Measurements from ENCODE around the gene CEP72. TPM values are rescaled to one million over a fixed set of nuclear protein-coding genes. Genes with fewer than 3 reads are reported as not detected.

CEP72 gene
- total RNA-seq, 1 donor from 2014 or later: 6.8 TPM

GRCh38 chr5:659496-660263 lies 47.5 kb downstream of the CEP72 start:
- peaks cover 10% of the 10 kb centered on the region for H3K36me3 ChIP-seq (ENCODE audit: control insufficient read depth, insufficient read depth, low read length)
- no peak overlapping the region for H3K4me3 ChIP-seq (ENCODE audit: low read depth, low read length)
- DNase-seq (ENCODE audit: low read depth): no peak
- FAIRE-seq: no peak
- TF ChIP-seq, protein P1, sequence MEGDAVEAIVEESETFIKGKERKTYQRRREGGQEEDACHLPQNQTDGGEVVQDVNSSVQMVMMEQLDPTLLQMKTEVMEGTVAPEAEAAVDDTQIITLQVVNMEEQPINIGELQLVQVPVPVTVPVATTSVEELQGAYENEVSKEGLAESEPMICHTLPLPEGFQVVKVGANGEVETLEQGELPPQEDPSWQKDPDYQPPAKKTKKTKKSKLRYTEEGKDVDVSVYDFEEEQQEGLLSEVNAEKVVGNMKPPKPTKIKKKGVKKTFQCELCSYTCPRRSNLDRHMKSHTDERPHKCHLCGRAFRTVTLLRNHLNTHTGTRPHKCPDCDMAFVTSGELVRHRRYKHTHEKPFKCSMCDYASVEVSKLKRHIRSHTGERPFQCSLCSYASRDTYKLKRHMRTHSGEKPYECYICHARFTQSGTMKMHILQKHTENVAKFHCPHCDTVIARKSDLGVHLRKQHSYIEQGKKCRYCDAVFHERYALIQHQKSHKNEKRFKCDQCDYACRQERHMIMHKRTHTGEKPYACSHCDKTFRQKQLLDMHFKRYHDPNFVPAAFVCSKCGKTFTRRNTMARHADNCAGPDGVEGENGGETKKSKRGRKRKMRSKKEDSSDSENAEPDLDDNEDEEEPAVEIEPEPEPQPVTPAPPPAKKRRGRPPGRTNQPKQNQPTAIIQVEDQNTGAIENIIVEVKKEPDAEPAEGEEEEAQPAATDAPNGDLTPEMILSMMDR (IDR thresholded peaks at IDR 0.05; ENCODE audit: insufficient read depth, low read length, severe bottlenecking): no peak
- H3K27me3 ChIP-seq (ENCODE audit: control insufficient read depth, insufficient read depth, low read length): no peaks in the 10 kb centered on the region

DNA sequence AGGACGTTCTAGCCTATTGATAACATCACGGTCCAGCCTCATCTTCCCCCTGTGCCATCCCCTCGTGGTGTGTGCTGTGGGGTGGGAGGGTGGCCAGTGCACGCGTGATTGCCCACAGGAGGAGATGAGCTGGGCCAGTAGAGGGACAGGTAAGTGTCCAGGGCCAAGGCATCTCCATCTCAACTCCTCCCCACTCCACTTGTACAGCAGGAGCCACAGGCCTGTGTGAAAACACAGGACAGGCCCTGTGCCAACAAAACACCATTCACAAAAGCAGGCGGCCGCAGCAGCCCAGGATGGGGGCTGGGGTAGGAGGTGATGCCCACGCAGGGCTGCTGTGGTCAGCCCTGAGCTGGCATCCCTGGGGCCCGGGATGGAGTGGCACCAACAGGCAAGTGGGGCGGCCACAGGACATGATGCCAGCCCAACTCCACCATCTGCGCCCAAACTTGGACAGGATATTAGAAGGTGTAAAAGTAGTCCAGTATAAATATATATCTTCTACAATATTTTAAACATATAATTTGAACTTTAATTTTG lies 48.4 kb downstream of the CEP72 start:
- DNase-seq (ENCODE audit: low read depth) (no peak), FAIRE-seq (no peak)
- Histone ChIP-seq H3K27me3 (ENCODE audit: control insufficient read depth, insufficient read depth, low read length) (no peaks in the 10 kb centered on the region), H3K4me3 (ENCODE audit: low read depth, low read length) (no peak overlapping the region), H3K36me3 (ENCODE audit: control insufficient read depth, insufficient read depth, low read length) (peaks cover 10% of the 10 kb centered on the region)
- TF ChIP-seq, protein P1 (IDR thresholded peaks at IDR 0.05; ENCODE audit: insufficient read depth, low read length, severe bottlenecking): no peak

GRCh38 chr5:661891-662750 lies 50.0 kb downstream of the CEP72 start:
- DNase-seq (ENCODE audit: low read depth): no peak
- Histone ChIP-seq H3K4me3 (ENCODE audit: low read depth, low read length) (no peak overlapping the region), H3K27me3 (ENCODE audit: control insufficient read depth, insufficient read depth, low read length) (no peaks in the 10 kb centered on the region), H3K36me3 (ENCODE audit: control insufficient read depth, insufficient read depth, low read length) (peaks cover 10% of the 10 kb centered on the region)
- no peak for FAIRE-seq
- TF ChIP-seq, protein P1 (IDR thresholded peaks at IDR 0.05; ENCODE audit: insufficient read depth, low read length, severe bottlenecking): no peak

GRCh38 chr5:662751-663435 lies 50.8 kb downstream of the CEP72 start:
- H3K27me3 ChIP-seq (ENCODE audit: control insufficient read depth, insufficient read depth, low read length): no peaks in the 10 kb centered on the region
- no peak for DNase-seq (ENCODE audit: low read depth)
- TF ChIP-seq, protein P1 (IDR thresholded peaks at IDR 0.05; ENCODE audit: insufficient read depth, low read length, severe bottlenecking): no peak
- peaks cover 10% of the 10 kb centered on the region for H3K36me3 ChIP-seq (ENCODE audit: control insufficient read depth, insufficient read depth, low read length)
- H3K4me3 ChIP-seq (ENCODE audit: low read depth, low read length): no peak overlapping the region
- FAIRE-seq: no peak

GRCh38 chr5:663436-664342 lies 51.5 kb downstream of the CEP72 start:
- no peaks in the 10 kb centered on the region for H3K27me3 ChIP-seq (ENCODE audit: control insufficient read depth, insufficient read depth, low read length)
- H3K36me3 ChIP-seq (ENCODE audit: control insufficient read depth, insufficient read depth, low read length): peaks cover 8% of the 10 kb centered on the region
- FAIRE-seq: no peak
- no peak for DNase-seq (ENCODE audit: low read depth)
- no peak overlapping the region for H3K4me3 ChIP-seq (ENCODE audit: low read depth, low read length)
- TF ChIP-seq, protein P1 (IDR thresholded peaks at IDR 0.05; ENCODE audit: insufficient read depth, low read length, severe bottlenecking): no peak

Data from bronchial epithelial cell (primary cell).